Measurements from ENCODE around the gene PSME3. TPM values are rescaled to one million over a fixed set of nuclear protein-coding genes. Genes with fewer than 3 reads are reported as not detected.
A peak's percentile ranks its signal among the peaks of the same experiment; 100 is the strongest.
"Not testable (repeated sequence)": the region's sequence is repeated elsewhere in the genome, so short reads cannot be mapped to it uniquely, and the experiment has no call there.

The PSME3 gene
- total and polyA plus RNA-seq, 8 donors: 66.2 to 131 (median 80.5) TPM

- H3K36me3 ChIP-seq: no peaks in the 10 kb centered on the region
- H3K27me3 ChIP-seq: no peaks in the 10 kb centered on the region
- H3K27ac ChIP-seq: no peak overlapping the region
- no peak for TF ChIP-seq CTCF (IDR thresholded peaks at IDR 0.05)
- H3K4me3 ChIP-seq: no peak overlapping the region
- ATAC-seq (no peak), DNase-seq (no peak)
- no peaks in the 10 kb centered on the region for H3K9me3 ChIP-seq
- intact Hi-C loops (cut with DNase I): no loop called here
- peaks cover 0 to 20% of the 10 kb centered on the region in 2 donors for H3K4me1 ChIP-seq
These were observed 49.0 kb downstream of the PSME3 start for GRCh38 chr17:42882166-42882565.

DNA sequence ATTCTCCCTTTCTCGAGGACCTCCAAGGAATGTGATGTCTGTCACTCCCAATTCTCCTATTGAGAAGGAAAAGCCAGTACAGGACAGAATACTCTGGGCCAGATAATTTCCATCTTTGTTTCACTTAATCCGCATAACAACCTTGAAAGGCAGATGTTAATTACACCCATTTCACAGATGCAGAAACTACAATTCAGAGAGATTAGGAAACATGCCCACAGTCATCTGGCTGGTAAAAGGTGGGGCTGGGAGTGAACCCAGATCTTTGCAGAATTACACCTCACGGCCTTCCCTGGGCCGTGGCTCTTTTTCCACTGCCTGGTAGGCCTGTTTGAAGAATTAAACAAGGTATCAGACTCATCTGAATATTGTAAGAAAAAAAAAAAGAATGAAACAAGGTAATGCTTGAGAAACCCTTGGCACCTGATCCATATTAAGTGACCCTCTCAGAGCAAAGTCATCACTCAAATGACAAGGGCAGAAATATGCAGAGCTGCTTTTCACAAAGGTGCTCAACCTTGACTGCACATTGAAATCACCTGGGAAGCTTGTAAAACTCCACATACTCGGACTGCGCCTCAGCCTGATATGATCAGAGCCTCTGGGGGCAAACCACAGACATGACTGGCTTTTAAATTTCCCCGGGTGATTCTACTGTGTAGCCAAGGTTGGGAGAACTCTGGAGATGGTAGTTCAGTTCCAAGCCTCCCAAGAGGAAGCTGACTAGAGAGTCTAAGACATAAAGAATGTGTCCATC is 50.8 kb downstream of the PSME3 start:
- intact Hi-C loops (cut with DNase I): no loop called here
- no peak for TF ChIP-seq CTCF (IDR thresholded peaks at IDR 0.05)
- Histone ChIP-seq H3K4me1 (peaks cover 0 to 31% of the 10 kb centered on the region in 2 donors), H3K9me3 (no peaks in the 10 kb centered on the region), H3K27ac (no peak overlapping the region), H3K4me3 (no peak overlapping the region), H3K27me3 (no peaks in the 10 kb centered on the region), H3K36me3 (no peaks in the 10 kb centered on the region)
- DNase-seq: peak in 1 of 4 donors; percentile 76
- peak; percentile 58 for ATAC-seq

- H3K9me3 ChIP-seq; H3K36me3 ChIP-seq; H3K27me3 ChIP-seq; ATAC-seq; DNase-seq; intact Hi-C loops (cut with DNase I); H3K4me3 ChIP-seq: not testable (repeated sequence)
- peak overlapping the region in 1 of 2 donors; percentile 75 for H3K27ac ChIP-seq
- peaks cover 0 to 33% of the 10 kb centered on the region in 2 donors for H3K4me1 ChIP-seq
These were observed 52.6 kb downstream of the PSME3 start for GRCh38 chr17:42885806-42886205.

GRCh38 chr17:42886283-42887176 is 53.3 kb downstream of the PSME3 start:
- Histone ChIP-seq H3K9me3 (no peaks in the 10 kb centered on the region), H3K36me3 (no peaks in the 10 kb centered on the region), H3K27me3 (no peaks in the 10 kb centered on the region), H3K4me1 (peaks cover 4 to 40% of the 10 kb centered on the region in 2 donors), H3K4me3 (no peak overlapping the region), H3K27ac (peak overlapping the region in 1 of 2 donors; percentile 75)
- intact Hi-C loops (cut with DNase I): no loop called here
- DNase-seq: no peak
- peak; percentile 22 for ATAC-seq
- TF ChIP-seq CTCF (IDR thresholded peaks at IDR 0.05): no peak

DNA sequence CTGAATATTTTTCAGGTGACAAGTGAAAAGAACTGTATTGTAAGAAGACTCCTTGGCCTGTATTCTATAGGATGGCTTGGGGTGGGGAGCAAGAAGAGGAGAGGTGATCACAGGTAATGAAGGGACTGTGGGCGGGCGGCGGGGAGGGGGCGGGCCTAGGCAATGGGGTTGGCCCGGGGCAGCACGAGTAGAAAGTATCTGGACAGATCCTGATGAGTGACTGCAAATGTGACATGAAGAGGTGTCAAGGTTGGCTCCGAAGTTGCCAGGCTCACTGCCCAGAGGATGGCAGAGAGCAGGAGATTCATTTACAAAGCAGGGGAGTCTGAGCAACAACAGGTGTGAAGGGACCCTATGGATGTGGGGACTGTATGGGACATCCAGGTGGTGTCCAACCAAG is 56.6 kb downstream of the PSME3 start:
- H3K27me3 ChIP-seq: no peaks in the 10 kb centered on the region
- no peak for TF ChIP-seq CTCF (IDR thresholded peaks at IDR 0.05)
- intact Hi-C loops (cut with DNase I): no loop called here
- no peaks in the 10 kb centered on the region for H3K36me3 ChIP-seq
- no peak overlapping the region for H3K27ac ChIP-seq
- H3K4me3 ChIP-seq: no peak overlapping the region
- DNase-seq: no peak
- peaks cover 21 to 73% of the 10 kb centered on the region in 2 donors for H3K4me1 ChIP-seq
- ATAC-seq: no peak
- no peaks in the 10 kb centered on the region for H3K9me3 ChIP-seq
